Activated CD8-positive, alpha-beta T cell treated with anti-CD3 and anti-CD28 coated beads, Interleukin-2, amount 10 ng/mL, durations not matched to agents 7 days and 5 days (primary cell): ENCODE results near the gene FUT8. TPM values are rescaled to one million over a fixed set of nuclear protein-coding genes. Genes with fewer than 3 reads are reported as not detected.
"Not testable (repeated sequence)": the region's sequence is repeated elsewhere in the genome, so short reads cannot be mapped to it uniquely, and the experiment has no call there.

Experiments
- ATAC-seq: fragments of 150-1000 bp; cut with Tn5 transposase; one replicate; pipeline ENCODE4 v1.10.0; 2021; ENCODE audit warnings: moderate library complexity
- CTCF ChIA-PET: fragments of 350-600 bp; sonication (Branson Sonifier 250); formaldehyde crosslinking; loops from one replicate; lab custom pipeline; 2021; ENCODE audit warnings: antibody characterized with exemption; lab: Charles Lee
- POLR2A ChIA-PET: fragments of 350-600 bp; sonication (Branson Sonifier 250); formaldehyde crosslinking; loops from one replicate; lab custom pipeline; 2021; ENCODE audit warnings: antibody characterized with exemption; lab: Charles Lee
- DNase-seq: peaks from one replicate; pipeline ENCODE4 v3.0.0-alpha.2; 2020
- H3K27ac Mint-ChIP-seq: one replicate; pipeline ENCODE4 v1.8.0; 2021; ENCODE audit warnings: mild to moderate bottlenecking, mixed read lengths
- H3K27me3 Mint-ChIP-seq: one replicate; pipeline ENCODE4 v1.8.0; 2021; ENCODE audit warnings: low read depth, mixed read lengths
- H3K36me3 Mint-ChIP-seq: one replicate; pipeline ENCODE4 v1.8.0; 2021; ENCODE audit warnings: low read depth, mixed read lengths
- H3K4me1 Mint-ChIP-seq: one replicate; pipeline ENCODE4 v1.8.0; 2021; ENCODE audit warnings: low read depth, mixed read lengths
- H3K4me3 Mint-ChIP-seq: one replicate; pipeline ENCODE4 v1.8.0; 2021; ENCODE audit warnings: mild to moderate bottlenecking, mixed read lengths
- H3K9me3 Mint-ChIP-seq: one replicate; pipeline ENCODE4 v1.8.0; 2022; ENCODE audit warnings: mixed read lengths; ENCODE audit not compliant: insufficient read depth
- total RNA-seq, 2 experiments: library from RNA; stranded (reverse); gene quantifications; one replicate each; pipeline ENCODE4 v1.2.3, GENCODE V29; 2021

Gene FUT8
- total RNA-seq, 2 experiments from 2014 or later, result 99.2 to 101 TPM

GRCh38 chr14:65415613-65416012 is 3.1 kb downstream of the FUT8 start:
- Mint-ChIP-seq H3K27me3 (no peaks in the 10 kb centered on the region), H3K27ac (no peak overlapping the region), H3K4me1 (peaks cover 45% of the 10 kb centered on the region), H3K9me3 (no peaks in the 10 kb centered on the region), H3K4me3 (no peak overlapping the region), H3K36me3 (peaks cover 24% of the 10 kb centered on the region)
- ATAC-seq (no peak), DNase-seq (no peak)
- POLR2A ChIA-PET, result interaction anchor here (0.5 to 5.7 kb wide), 6 partner anchors 105 to 954 kb away, joined by 3 to 77 read pairs (median 5); no protein-coding TSS in a partner anchor
- CTCF ChIA-PET, result interaction anchor here (0.8 to 10.7 kb wide), 46 partner anchors 9 to 980 kb away, joined by 3 to 171 read pairs (median 4); no protein-coding TSS in a partner anchor

GRCh38 chr14:65419593-65420252 is 7.2 kb downstream of the FUT8 start:
- peaks cover 45% of the 10 kb centered on the region for H3K4me1 Mint-ChIP-seq
- no peak for DNase-seq
- peaks cover 27% of the 10 kb centered on the region for H3K36me3 Mint-ChIP-seq
- no peaks in the 10 kb centered on the region for H3K9me3 Mint-ChIP-seq
- CTCF ChIA-PET, result interaction anchor here (0.9 to 10.7 kb wide), 2 partner anchors 405 to 541 kb away, joined by 3 to 136 read pairs; no protein-coding TSS in a partner anchor
- no peak overlapping the region for H3K27ac Mint-ChIP-seq
- no peaks in the 10 kb centered on the region for H3K27me3 Mint-ChIP-seq
- H3K4me3 Mint-ChIP-seq, result no peak overlapping the region
- no peak for ATAC-seq
- POLR2A ChIA-PET, result interaction anchor here (0.8 kb wide), 1 partner anchor 457 kb away, joined by 3 read pairs; no protein-coding TSS in a partner anchor

GRCh38 chr14:65421201-65421981 is 8.9 kb downstream of the FUT8 start:
- ChIA-PET CTCF (interaction anchor here (0.6 kb wide), 1 partner anchor 257 kb away, joined by 3 read pairs; no protein-coding TSS in a partner anchor), POLR2A (no interaction called here)
- Mint-ChIP-seq H3K36me3 (peaks cover 35% of the 10 kb centered on the region), H3K27me3 (no peaks in the 10 kb centered on the region), H3K4me3 (no peak overlapping the region), H3K9me3 (no peaks in the 10 kb centered on the region), H3K27ac (no peak overlapping the region), H3K4me1 (peaks cover 43% of the 10 kb centered on the region)
- ATAC-seq (no peak), DNase-seq (no peak)

GRCh38 chr14:65422088-65422834 is 9.7 kb downstream of the FUT8 start:
- peaks cover 40% of the 10 kb centered on the region for H3K36me3 Mint-ChIP-seq
- no peak for DNase-seq
- no peak overlapping the region for H3K4me3 Mint-ChIP-seq
- H3K27ac Mint-ChIP-seq, result no peak overlapping the region
- no peaks in the 10 kb centered on the region for H3K9me3 Mint-ChIP-seq
- ChIA-PET POLR2A (no interaction called here), CTCF (interaction anchor here (0.6 to 1.3 kb wide), 2 partner anchors 257 to 402 kb away, joined by 3 read pairs; no protein-coding TSS in a partner anchor)
- H3K4me1 Mint-ChIP-seq, result peaks cover 41% of the 10 kb centered on the region
- no peaks in the 10 kb centered on the region for H3K27me3 Mint-ChIP-seq
- no peak for ATAC-seq

- no peak for ATAC-seq
- Mint-ChIP-seq H3K27ac (no peak overlapping the region), H3K36me3 (peaks cover 48% of the 10 kb centered on the region), H3K4me1 (peaks cover 38% of the 10 kb centered on the region), H3K4me3 (no peak overlapping the region), H3K9me3 (no peaks in the 10 kb centered on the region), H3K27me3 (no peaks in the 10 kb centered on the region)
- ChIA-PET CTCF (interaction anchor here (2.4 kb wide), 1 partner anchor 10 kb away, joined by 12 read pairs; no protein-coding TSS in a partner anchor), POLR2A (no interaction called here)
- DNase-seq, result no peak
Measured at GRCh38 chr14:65423982-65424381, 11.5 kb downstream of the FUT8 start.

GRCh38 chr14:65424531-65424930 is 12.0 kb downstream of the FUT8 start:
- no peaks in the 10 kb centered on the region for H3K27me3 Mint-ChIP-seq
- DNase-seq, result no peak
- peaks cover 32% of the 10 kb centered on the region for H3K4me1 Mint-ChIP-seq
- ChIA-PET POLR2A (interaction anchor here (0.6 kb wide), 1 partner anchor 13 kb away, joined by 3 read pairs; no protein-coding TSS in a partner anchor), CTCF (interaction anchor here (2.4 kb wide), 1 partner anchor 10 kb away, joined by 12 read pairs; no protein-coding TSS in a partner anchor)
- no peak overlapping the region for H3K4me3 Mint-ChIP-seq
- H3K36me3 Mint-ChIP-seq, result peaks cover 46% of the 10 kb centered on the region
- H3K9me3 Mint-ChIP-seq, result no peaks in the 10 kb centered on the region
- no peak overlapping the region for H3K27ac Mint-ChIP-seq
- ATAC-seq, result no peak

- Mint-ChIP-seq H3K27ac (no peak overlapping the region), H3K27me3 (no peaks in the 10 kb centered on the region), H3K36me3 (peaks cover 44% of the 10 kb centered on the region), H3K4me1 (peaks cover 33% of the 10 kb centered on the region), H3K9me3 (no peaks in the 10 kb centered on the region), H3K4me3 (no peak overlapping the region)
- CTCF ChIA-PET, result no interaction called here
- DNase-seq, result no peak
- POLR2A ChIA-PET, result no interaction called here
- no peak for ATAC-seq
Measured at GRCh38 chr14:65425885-65426284, 13.4 kb downstream of the FUT8 start.

GRCh38 chr14:65426902-65427301 is 14.4 kb downstream of the FUT8 start:
- H3K9me3 Mint-ChIP-seq, H3K4me3 Mint-ChIP-seq, DNase-seq, ATAC-seq, H3K27ac Mint-ChIP-seq, POLR2A ChIA-PET, H3K27me3 Mint-ChIP-seq, CTCF ChIA-PET: not testable (repeated sequence)
- Mint-ChIP-seq H3K36me3 (peaks cover 41% of the 10 kb centered on the region), H3K4me1 (peaks cover 30% of the 10 kb centered on the region)

GRCh38 chr14:65428691-65429090 is 16.2 kb downstream of the FUT8 start:
- Mint-ChIP-seq H3K27me3 (no peaks in the 10 kb centered on the region), H3K27ac (no peak overlapping the region), H3K9me3 (no peaks in the 10 kb centered on the region), H3K4me1 (peaks cover 39% of the 10 kb centered on the region), H3K4me3 (no peak overlapping the region), H3K36me3 (peaks cover 47% of the 10 kb centered on the region)
- ChIA-PET CTCF (interaction anchor here (1.5 to 3.3 kb wide), 2 partner anchors 13 to 15 kb away, joined by 3 to 9 read pairs; no protein-coding TSS in a partner anchor), POLR2A (interaction anchor here (0.7 kb wide), 1 partner anchor 50 kb away, joined by 3 read pairs; no protein-coding TSS in a partner anchor)
- DNase-seq (no peak), ATAC-seq (no peak)

- POLR2A ChIA-PET, result no interaction called here
- Mint-ChIP-seq H3K9me3 (no peaks in the 10 kb centered on the region), H3K4me3 (no peak overlapping the region), H3K27ac (no peak overlapping the region), H3K36me3 (peaks cover 53% of the 10 kb centered on the region), H3K4me1 (peaks cover 43% of the 10 kb centered on the region), H3K27me3 (no peaks in the 10 kb centered on the region)
- CTCF ChIA-PET, result interaction anchor here (3.3 kb wide), 1 partner anchor 14 kb away, joined by 9 read pairs; no protein-coding TSS in a partner anchor
- ATAC-seq (no peak), DNase-seq (no peak)
Measured at GRCh38 chr14:65429757-65430156, 17.2 kb downstream of the FUT8 start.

GRCh38 chr14:65431245-65431644 is 18.7 kb downstream of the FUT8 start:
- POLR2A ChIA-PET, result no interaction called here
- DNase-seq (no peak), ATAC-seq (no peak)
- H3K9me3 Mint-ChIP-seq, result no peaks in the 10 kb centered on the region
- peaks cover 35% of the 10 kb centered on the region for H3K4me1 Mint-ChIP-seq
- peaks cover 61% of the 10 kb centered on the region for H3K36me3 Mint-ChIP-seq
- H3K27ac Mint-ChIP-seq, result no peak overlapping the region
- no peaks in the 10 kb centered on the region for H3K27me3 Mint-ChIP-seq
- no peak overlapping the region for H3K4me3 Mint-ChIP-seq
- CTCF ChIA-PET, result interaction anchor here (3.3 kb wide), 1 partner anchor 16 kb away, joined by 9 read pairs; no protein-coding TSS in a partner anchor
